Breast epithelium (tissue), 3 donors: ENCODE data around the gene ZP3.

ENCODE experiments used
- CTCF ChIP-seq, 3 donors: fragments of 450-650 bp; IDR thresholded peaks; one replicate each; pipeline ENCODE4 v1.5.1; 2016 to 2017; ENCODE audit warnings: antibody characterized with exemption in 3 of 3, mild to moderate bottlenecking in 3 of 3, moderate library complexity in 3 of 3
- POLR2A ChIP-seq: fragments of 450-650 bp; IDR thresholded peaks from one replicate; pipeline ENCODE4 v1.6.1; 2016; ENCODE audit warnings: antibody characterized with exemption, mild to moderate bottlenecking, moderate library complexity

GRCh38 chr7:76427635-76428034 is 2.9 kb downstream of the ZP3 start:
- TF ChIP-seq CTCF (IDR thresholded peaks at IDR 0.05) (no peak), POLR2A (no peak)
